K562 treated with DMSO at 1 percent for 12 hours (cell line): ENCODE measurements around the gene AVPI1. TPM values are rescaled to one million over a fixed set of nuclear protein-coding genes. Genes with fewer than 3 reads are reported as not detected.

Experiments
- total RNA-seq: library from RNA; unstranded; fragments of 300-600 nt; gene quantifications from 2 replicates; pipeline ENCODE4 v1.2.3, GENCODE V29; 2022; ENCODE audit not compliant: insufficient read depth

AVPI1 gene, protein sequence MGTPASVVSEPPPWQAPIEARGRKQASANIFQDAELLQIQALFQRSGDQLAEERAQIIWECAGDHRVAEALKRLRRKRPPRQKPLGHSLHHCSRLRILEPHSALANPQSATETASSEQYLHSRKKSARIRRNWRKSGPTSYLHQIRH
- total RNA-seq: 11.7 and 12.8 TPM in 2 replicates

GRCh38 chr10:97686962-97687784 lies at the start of gene AVPI1:
TSS of gene AVPI1 (minus strand) at chr10:97687241. CDS start at chr10:97679905, 7,336 bp downstream.

GRCh38 chr10:97713339-97713825 lies 26.3 kb upstream of the AVPI1 start, which contains the start of gene MARVELD1:
TSS of gene MARVELD1 (plus strand) at chr10:97713730. CDS start at chr10:97713877, 147 bp downstream.

DNA sequence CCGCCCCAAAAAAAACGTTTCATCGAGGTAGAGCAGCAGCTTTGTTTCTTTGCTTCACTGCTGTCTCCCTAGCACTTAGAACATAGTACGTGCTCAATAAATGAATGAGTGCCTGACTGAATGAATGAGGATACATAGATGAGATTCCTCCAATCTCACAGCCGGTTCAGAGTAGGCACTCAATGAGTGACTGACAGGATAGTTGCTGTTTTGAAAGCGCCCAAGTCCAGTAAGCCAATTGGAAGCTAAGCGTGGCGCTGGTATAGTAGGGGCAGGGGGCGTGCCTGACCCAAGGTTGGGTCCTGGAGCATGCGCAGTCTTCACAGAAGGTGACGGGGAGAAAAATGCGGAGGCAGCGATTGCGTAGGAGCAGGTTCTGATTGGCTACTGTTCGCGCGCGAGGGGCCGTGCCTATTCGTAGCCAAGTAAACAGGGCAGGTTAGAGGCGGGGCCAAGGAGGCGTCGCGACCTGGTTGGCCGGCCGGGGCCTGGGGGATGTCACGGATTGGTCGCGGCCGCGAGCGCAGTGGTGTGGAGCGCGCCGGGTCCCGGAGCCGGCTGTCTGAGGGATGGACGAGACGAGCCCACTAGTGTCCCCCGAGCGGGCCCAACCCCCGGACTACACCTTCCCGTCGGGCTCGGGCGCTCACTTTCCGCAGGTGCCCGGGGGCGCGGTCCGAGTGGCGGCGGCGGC lies 46.7 kb downstream of the AVPI1 start, which contains the start of gene PI4K2A:
Gene PI4K2A, plus strand, starts transcription at position 498 of the 694 bp plus-strand sequence. Its CDS starts 72 bp downstream, at position 570.

DNA sequence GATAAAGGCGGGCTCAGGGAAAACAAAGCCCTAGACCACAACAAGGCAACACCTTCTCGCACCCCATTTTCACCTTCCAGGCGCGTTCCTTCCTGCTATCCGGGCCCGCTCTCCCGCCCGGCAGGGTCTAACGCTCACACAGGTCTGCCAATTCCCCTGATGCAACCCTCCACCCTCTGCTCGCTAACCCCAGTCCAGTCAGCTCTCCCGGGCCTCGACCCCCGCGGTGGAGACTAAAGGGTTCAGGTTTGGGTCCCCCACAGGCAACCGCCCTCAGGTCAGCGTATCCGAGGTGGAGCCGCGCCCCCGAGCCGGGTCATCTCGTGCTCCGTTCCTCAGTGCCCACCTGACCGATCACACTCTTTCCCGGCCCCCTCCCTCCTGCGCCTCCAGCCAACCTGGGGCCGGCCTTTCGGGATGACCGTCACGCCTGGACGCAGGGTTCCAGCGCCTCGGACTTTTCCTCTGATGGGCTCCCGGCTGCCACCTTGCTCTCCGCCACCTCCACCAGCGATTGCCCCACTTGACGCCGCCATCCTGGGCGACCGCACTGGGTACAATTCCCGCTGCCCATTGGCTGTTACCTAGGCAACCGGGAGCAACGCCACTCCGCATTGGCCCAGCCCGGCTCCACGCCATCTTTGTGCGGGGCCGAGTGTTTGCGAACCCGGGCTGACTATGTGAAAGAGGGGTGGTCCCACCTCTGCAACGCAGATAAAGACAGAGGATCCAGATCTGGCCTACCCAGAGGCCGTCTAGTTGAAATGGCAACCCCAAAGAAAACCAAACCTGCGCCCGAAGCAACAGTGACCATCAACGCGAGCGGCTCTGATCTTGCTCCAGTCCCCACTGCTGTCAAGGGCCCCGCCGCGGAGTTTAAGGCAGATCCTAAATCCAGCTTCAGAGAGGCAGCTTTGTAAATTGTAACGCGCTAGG lies 53.8 kb downstream of the AVPI1 start, which contains the start of gene MORN4:
Gene MORN4, minus strand, starts transcription at position 552 of the 936 bp plus-strand sequence. CDS start 13,847 bp downstream, outside the sequence.

Other genes with a start within 250 kb of the AVPI1 start
- gene EXOSC1, start 241.2 kb downstream of the AVPI1 start, total RNA-seq: 65.4 and 74.3 TPM in 2 replicates
- gene ZDHHC16, start 241.1 kb downstream of the AVPI1 start, total RNA-seq: 18.7 and 21.7 TPM in 2 replicates
- 33.3 and 44.5 TPM in 2 replicates for gene MMS19, start 188.8 kb downstream of the AVPI1 start, total RNA-seq
- 5.4 and 5.7 TPM in 2 replicates for gene UBTD1, start 188.3 kb downstream of the AVPI1 start, total RNA-seq
- gene ANKRD2, start 114.5 kb downstream of the AVPI1 start, total RNA-seq: not detected in 2 replicates
- not detected in 2 replicates for gene HOGA1, start 102.9 kb downstream of the AVPI1 start, total RNA-seq
- not detected in 2 replicates for gene C10orf62, start 97.5 kb downstream of the AVPI1 start, total RNA-seq
- gene MORN4, start 53.7 kb downstream of the AVPI1 start, total RNA-seq: 10.3 and 16.5 TPM in 2 replicates
- 15.9 and 31.6 TPM in 2 replicates for gene PI4K2A, start 46.6 kb downstream of the AVPI1 start, total RNA-seq
- gene MARVELD1, start 26.5 kb upstream of the AVPI1 start, total RNA-seq: 4.0 and 8.6 TPM in 2 replicates
- gene ZFYVE27, start 49.9 kb upstream of the AVPI1 start, total RNA-seq: 17.0 and 23.1 TPM in 2 replicates
- gene SFRP5, start 84.8 kb upstream of the AVPI1 start, total RNA-seq: not detected in 2 replicates
- gene GOLGA7B, start 162.6 kb upstream of the AVPI1 start, total RNA-seq: 0.15 TPM in 1 of 2 replicates, not detected in the other